GM19099 (cell line): Measurements from ENCODE around the gene IL34.

Source experiments
- POLR2A ChIP-seq: IDR thresholded peaks from 3 replicates; pipeline ENCODE4 v1.6.1; 2011; ENCODE audit warnings: low read depth; ENCODE audit not compliant: insufficient read length; ENCODE audit errors: extremely low read depth

Gene IL34

GRCh38 chr16:70679671-70680494, 33.5 kb downstream of the IL34 start:
- TF ChIP-seq POLR2A: no peak

DNA sequence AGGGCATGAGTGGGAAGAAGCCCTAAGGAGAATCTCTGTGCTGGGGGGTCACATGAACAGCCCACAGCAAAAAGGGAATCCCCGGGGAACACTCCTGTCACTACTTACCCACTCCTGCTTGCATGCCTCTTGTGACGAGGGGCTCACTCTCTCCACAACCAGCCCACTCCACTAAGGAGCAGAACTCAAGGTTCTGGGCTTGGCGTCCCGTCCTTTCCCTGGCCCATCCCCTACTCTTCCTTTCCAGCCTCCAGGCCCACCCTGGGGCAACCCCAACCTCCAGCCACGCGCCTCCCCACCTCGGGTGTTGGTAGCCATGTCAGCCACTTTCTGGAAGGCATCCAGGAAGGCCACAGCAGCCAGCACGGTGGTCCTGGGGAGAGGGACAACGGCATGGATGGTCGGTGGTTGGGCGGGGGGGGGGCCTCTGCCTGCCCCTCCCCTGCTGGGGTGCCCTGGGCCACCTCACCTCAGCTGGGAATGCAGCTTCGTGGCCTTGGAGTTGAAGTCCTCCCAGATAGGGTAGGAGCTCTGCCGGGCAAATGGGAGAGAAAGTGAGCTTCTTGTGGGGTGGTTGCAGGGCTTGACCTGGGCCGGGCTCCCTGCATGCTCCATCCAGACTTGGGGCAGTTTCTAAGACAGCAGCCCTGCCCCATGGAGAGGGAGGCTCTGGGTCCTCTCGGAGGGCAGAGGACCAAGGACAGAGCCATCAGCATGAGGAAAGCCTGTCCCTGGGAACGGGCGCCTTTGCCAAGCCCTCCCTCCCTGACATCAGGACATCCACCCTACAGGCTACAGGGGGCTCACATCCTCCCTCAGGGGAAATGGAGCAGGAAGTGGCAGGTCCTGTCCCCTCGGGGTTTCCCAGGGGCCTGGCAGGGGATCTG, 34.4 kb downstream of the IL34 start:
- no peak for TF ChIP-seq POLR2A

DNA sequence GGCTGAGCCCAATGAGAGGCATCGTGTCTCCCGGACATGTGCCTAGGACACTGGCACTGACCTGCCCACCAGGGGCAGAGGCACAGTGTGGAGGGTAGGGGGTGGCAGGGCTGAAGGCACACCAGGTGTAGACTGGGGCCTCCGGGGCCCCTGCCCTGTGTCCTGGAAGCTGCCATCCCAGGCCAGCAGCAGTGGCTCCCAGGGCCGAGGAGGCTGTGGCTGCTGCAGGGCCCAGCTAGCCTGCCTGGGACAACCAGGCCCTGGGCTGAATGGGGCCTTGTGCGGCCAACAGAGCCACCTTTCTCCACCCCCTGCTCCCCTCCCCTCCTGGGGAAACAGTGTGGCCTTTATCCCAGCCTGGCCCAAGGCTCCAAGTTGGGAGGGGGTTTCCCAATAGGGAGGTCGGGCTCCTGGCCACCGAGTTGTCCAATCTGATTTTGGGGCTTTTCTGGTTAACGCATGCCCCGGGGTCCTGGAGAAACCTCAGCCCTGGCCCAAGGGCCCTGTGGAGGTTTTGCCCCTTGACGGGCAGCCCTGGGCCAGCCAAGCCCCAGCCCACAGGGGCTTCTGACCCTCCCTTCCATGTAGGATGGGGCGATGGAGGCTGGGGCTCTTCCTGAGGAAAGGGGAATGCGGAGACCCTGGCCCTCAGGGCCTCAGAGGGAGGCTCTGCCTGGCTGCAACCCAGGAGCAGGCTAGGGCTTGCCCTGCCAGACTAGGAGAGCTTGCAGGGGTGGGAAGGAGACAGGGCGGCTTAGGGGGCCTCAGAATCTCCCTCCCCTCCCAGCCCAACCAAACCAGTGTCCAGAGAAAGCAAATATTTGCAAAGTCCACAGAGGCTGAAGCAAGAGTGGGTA, 35.3 kb downstream of the IL34 start:
- TF ChIP-seq POLR2A: no peak

DNA sequence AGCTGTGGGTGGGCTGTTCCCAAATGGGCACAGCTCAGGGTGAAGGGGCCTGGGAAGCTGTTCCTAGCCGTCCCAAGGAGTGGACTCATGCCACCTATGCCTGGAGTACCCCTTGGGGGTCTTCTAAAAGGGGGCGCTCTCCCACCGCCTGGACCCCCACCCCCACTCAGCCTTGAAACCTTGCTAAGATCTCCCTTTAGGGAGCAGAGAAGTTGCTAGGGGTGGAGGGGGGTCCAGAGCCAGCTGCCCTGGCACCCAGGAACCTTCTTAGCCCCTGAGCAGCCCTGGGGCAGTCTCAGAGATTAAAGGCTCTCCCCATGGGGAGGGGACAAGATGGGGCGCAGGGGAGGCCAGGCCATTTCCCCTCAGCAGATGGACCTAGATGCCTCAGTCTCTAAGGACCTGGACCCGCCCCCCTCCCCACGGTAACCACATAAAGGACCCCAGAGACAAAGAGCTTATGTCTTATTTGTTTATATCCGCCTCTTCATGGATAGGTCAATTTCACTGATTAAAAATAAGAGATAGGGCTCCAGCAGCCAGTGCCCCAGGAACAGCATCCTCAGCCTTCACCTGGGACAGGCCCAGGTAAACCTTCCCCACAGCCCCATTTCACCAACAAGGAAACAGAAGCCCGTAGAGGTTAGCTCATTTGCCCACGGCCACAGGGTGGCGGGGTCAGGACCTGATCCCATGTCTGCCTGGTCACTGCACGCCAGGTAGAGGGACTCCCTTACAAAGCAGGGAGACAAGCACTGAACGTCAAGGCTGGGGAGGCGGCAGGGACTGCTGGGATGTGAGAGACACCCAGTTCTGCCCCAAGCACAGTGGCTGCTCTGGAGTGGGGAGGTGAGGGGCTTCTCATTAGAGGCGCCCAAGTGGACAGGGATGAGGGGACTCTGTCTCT, 36.1 kb downstream of the IL34 start:
- TF ChIP-seq POLR2A: no peak

GRCh38 chr16:70683146-70683944, 37.0 kb downstream of the IL34 start:
- no peak for TF ChIP-seq POLR2A

DNA sequence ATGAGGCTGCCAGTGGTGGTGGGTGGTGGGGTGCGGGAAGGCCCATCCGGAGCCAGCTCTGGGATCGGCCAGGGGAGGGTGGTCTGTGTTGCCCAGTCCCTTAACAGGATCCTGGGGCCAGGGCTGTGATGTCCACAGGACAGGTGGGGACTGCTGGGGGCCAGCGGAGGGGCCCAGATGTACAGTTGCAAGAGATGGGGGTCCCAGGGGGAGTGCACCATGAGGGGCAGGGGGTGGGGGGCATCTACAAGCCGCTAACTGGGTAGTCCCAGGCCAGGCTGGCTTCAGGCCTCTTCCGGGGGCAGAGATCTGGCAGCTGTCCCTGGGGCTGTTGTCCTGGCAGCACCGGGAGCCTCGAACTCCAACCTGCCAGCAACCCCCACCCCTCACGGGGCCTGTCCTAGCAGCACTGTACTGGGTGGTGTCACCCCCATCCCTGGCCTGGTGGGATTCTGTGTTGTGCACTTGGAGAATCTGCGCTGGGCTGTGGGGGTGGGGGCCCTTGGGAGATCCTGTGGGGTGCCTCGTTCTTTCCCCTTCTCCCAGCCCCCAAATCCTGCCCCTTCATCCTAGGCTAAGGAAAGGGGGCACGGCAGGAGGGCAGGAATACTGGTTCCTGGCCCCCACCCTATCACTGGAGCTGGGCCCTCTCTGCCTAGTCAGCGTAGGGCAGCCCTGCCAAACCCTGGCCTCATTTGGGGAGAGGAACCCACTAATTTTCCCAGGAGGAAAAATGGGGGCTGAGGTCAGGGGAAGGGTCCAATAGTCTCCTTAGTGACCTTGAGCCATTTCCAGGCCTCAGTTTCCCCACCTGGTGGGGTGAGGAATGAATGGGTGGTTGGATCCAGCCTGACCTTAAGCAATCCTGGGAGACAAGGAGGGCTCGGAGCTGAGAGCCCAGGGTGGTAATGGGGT, 38.0 kb downstream of the IL34 start:
- no peak for TF ChIP-seq POLR2A

DNA sequence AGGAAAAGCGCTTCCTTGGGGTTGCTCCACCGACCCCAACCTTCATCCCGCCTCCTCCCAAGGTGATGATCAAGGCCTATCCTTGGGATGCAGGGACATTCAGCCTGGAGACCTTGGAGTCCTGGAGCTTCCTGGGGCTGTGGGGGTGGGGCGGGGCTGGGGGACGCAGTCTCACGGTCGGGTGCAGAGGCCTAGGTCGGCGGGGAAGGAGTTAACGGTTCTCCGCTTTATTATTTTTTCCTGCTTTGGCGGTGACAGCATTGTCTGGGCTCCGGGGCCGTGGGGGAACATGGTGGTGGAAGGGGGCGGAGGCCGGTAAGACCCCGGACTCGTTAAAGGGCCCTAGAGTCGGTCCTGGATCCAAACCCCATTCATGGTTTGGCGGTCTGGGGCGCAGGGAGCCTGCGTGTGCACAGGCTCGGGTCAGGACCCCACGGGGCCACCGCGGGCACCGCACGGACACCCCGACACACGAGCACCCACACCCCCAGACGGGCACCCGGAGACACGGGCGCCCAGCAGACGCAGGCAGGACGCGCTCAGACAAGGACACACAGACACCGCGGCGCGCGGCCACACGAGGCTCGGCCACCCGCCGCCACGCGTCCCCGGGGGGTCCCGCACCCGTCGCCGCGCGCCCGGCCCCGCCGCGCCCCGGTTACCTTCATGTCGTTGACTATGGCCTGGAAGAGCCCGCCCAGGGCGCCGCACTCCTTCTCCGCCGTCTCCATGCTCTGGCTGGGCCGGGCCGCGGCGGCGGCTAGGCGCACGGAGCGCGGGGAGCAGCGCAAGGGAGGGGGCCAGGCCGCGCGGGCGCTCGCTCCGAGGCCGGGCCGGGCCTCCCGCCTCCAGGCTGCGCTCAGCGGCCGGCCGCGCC, 38.9 kb downstream of the IL34 start:
- no peak for TF ChIP-seq POLR2A

DNA sequence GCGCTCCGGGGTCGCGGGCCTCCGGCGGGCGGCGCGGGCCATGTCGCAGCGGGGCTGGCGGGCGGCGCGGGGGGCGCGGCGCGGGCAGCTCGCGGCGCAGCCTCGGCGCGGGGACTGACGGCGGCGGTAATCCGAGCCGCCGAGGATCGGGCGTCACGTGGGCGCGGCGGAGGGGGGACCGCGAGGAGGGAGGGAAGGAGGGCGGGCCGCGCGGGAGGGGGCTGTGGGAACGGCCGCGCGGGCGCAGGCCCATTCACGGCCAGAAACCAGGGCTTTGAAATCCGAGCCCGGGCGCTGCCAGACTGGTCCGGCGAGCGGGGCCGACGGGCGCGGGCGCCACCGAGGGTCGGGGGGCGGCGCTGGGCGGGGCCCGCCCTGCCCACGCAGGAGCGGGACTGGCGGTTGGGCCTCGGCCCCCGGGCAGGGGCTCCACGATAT, 39.6 kb downstream of the IL34 start, which contains the start of gene MTSS2:
Gene MTSS2, minus strand, starts transcription at position 116 of the 438 bp plus-strand sequence. CDS start 262 bp downstream, outside the sequence.
- TF ChIP-seq POLR2A: no peak

GRCh38 chr16:70686376-70687101, 40.2 kb downstream of the IL34 start:
- TF ChIP-seq POLR2A: no peak

- TF ChIP-seq POLR2A: no peak
Observed at GRCh38 chr16:70687102-70687511, 40.7 kb downstream of the IL34 start.
